SU-DHL-6 (cell line): Measurements from ENCODE around the gene EVL.
"Not testable (repeated sequence)": the region's sequence is repeated elsewhere in the genome, so short reads cannot be mapped to it uniquely, and the experiment has no call there.

ENCODE experiments used
- EZH2phosphoT487 ChIP-seq: fragments of 200-600 bp; sonication (generic), shearing (Covaris generic); conservative IDR thresholded peaks from 2 replicates; pipeline ENCODE4 v1.6.1; 2018; ENCODE audit warnings: mild to moderate bottlenecking, antibody characterized with exemption, low read length, moderate library complexity, mixed read lengths
- TF ChIP-seq, protein P1 (sequence below): fragments of 200-600 bp; sonication (generic); IDR thresholded peaks from one replicate; pipeline ENCODE4 v1.5.1; 2017; ENCODE audit warnings: antibody characterized with exemption, mild to moderate bottlenecking, low read length, moderate library complexity; ENCODE audit not compliant: insufficient read depth, poor library complexity, severe bottlenecking

DNA sequence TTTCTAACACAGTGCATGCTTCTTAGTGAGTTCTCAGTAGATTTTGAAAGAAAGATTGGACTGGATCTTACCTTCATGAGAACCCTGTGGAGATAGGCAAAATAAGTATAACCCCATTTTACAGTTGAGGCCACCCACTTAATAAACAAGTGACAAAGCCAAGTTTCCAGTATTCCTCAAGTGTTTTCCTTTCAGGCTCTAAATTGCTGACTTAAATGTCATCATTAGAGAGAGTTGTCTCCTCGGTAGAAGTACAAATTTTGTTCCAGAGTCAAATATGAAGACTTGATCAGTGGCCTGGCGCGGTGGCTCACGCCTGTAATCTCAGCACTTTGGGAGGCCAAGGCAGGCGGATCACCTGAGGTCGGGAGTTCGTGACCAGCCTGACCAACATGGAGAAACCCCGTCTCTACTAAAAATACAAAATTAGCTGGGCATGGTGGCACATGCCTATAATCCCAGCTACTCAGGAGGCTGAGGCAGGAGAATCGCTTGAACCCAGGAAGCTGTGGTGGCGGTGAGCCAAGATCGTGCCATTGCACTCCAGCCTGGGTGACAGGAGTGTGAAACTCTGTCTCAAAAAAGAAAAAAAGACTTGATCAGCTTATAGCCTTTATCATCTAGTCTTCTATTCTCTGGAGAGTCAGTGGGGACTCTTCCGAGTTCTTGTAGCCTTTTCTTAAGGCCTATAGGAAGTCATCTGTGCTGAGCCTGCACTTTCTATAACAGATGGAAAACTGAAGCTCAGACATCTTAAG lies 708 bp upstream of the EVL start:
- TF ChIP-seq, protein P1, sequence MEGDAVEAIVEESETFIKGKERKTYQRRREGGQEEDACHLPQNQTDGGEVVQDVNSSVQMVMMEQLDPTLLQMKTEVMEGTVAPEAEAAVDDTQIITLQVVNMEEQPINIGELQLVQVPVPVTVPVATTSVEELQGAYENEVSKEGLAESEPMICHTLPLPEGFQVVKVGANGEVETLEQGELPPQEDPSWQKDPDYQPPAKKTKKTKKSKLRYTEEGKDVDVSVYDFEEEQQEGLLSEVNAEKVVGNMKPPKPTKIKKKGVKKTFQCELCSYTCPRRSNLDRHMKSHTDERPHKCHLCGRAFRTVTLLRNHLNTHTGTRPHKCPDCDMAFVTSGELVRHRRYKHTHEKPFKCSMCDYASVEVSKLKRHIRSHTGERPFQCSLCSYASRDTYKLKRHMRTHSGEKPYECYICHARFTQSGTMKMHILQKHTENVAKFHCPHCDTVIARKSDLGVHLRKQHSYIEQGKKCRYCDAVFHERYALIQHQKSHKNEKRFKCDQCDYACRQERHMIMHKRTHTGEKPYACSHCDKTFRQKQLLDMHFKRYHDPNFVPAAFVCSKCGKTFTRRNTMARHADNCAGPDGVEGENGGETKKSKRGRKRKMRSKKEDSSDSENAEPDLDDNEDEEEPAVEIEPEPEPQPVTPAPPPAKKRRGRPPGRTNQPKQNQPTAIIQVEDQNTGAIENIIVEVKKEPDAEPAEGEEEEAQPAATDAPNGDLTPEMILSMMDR: not testable (repeated sequence)
- TF ChIP-seq EZH2phosphoT487: not testable (repeated sequence)
